B cell (primary cell): Measurements from ENCODE around the gene MLEC.

Experiments
- EZH2 ChIP-seq: IDR thresholded peaks from 2 replicates; pipeline ENCODE4 v1.6.1; 2012; ENCODE audit warnings: borderline replicate concordance, low read depth, mild to moderate bottlenecking, moderate library complexity, low read length; ENCODE audit not compliant: insufficient read depth, poor library complexity, severe bottlenecking
- TF ChIP-seq, protein P1 (sequence below): fragments of 200-600 bp; IDR thresholded peaks from one replicate; pipeline ENCODE4 v1.8.0; 2022; ENCODE audit warnings: antibody characterized with exemption, mild to moderate bottlenecking

- TF ChIP-seq, protein P1, sequence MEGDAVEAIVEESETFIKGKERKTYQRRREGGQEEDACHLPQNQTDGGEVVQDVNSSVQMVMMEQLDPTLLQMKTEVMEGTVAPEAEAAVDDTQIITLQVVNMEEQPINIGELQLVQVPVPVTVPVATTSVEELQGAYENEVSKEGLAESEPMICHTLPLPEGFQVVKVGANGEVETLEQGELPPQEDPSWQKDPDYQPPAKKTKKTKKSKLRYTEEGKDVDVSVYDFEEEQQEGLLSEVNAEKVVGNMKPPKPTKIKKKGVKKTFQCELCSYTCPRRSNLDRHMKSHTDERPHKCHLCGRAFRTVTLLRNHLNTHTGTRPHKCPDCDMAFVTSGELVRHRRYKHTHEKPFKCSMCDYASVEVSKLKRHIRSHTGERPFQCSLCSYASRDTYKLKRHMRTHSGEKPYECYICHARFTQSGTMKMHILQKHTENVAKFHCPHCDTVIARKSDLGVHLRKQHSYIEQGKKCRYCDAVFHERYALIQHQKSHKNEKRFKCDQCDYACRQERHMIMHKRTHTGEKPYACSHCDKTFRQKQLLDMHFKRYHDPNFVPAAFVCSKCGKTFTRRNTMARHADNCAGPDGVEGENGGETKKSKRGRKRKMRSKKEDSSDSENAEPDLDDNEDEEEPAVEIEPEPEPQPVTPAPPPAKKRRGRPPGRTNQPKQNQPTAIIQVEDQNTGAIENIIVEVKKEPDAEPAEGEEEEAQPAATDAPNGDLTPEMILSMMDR = no peak
- TF ChIP-seq EZH2 = no peak
Measured at GRCh38 chr12:120642826-120643225, 44.1 kb upstream of the MLEC start.
